DOHH2 (cell line): Measurements from ENCODE around the gene SRGAP3.

ENCODE experiments used
- H3F3A ChIP-seq: fragments of 200-600 bp; sonication (generic), shearing (Covaris generic); 2 replicates; pipeline ENCODE4 v1.6.0; 2016; ENCODE audit warnings: antibody characterized with exemption, mild to moderate bottlenecking; ENCODE audit not compliant: control insufficient read depth, insufficient read depth
- H3K27ac ChIP-seq: fragments of 200-600 bp; sonication (generic); 2 replicates; pipeline ENCODE4 v1.5.1; 2014; ENCODE audit warnings: low read depth, mild to moderate bottlenecking, low read length, moderate library complexity
- H3K27me3 ChIP-seq: fragments of 200-600 bp; sonication (generic); 2 replicates; pipeline ENCODE4 v1.6.1; 2014; ENCODE audit warnings: mild to moderate bottlenecking, low read length, mixed read lengths; ENCODE audit not compliant: control insufficient read depth
- H3K36me3 ChIP-seq: fragments of 200-600 bp; sonication (generic); 2 replicates; pipeline ENCODE4 v1.6.1; 2014; ENCODE audit warnings: mild to moderate bottlenecking, low read length, moderate library complexity, mixed read lengths; ENCODE audit not compliant: control insufficient read depth
- H3K4me1 ChIP-seq: fragments of 200-600 bp; sonication (generic); 2 replicates; pipeline ENCODE4 v1.6.1; 2014; ENCODE audit warnings: mild to moderate bottlenecking, low read length, mixed read lengths; ENCODE audit not compliant: control insufficient read depth
- H3K4me2 ChIP-seq: fragments of 200-600 bp; sonication (generic); 2 replicates; pipeline ENCODE4 v1.6.0; 2014; ENCODE audit warnings: mild to moderate bottlenecking, low read length, moderate library complexity
- H3K4me3 ChIP-seq: fragments of 200-600 bp; sonication (generic); 2 replicates; pipeline ENCODE4 v1.5.1; 2014; ENCODE audit warnings: mild to moderate bottlenecking, low read length, mixed read lengths
- H3K79me2 ChIP-seq: fragments of 200-600 bp; sonication (generic); 2 replicates; pipeline ENCODE4 v1.6.1; 2014; ENCODE audit warnings: mild to moderate bottlenecking, low read length, mixed read lengths; ENCODE audit not compliant: control insufficient read depth
- H3K9me2 ChIP-seq: fragments of 200-600 bp; sonication (generic); replicated peaks from 2 replicates; pipeline ENCODE4 v1.6.1; 2014; ENCODE audit warnings: mild to moderate bottlenecking, low read length, mixed read lengths; ENCODE audit not compliant: control insufficient read depth
- H3K9me3 ChIP-seq: fragments of 200-600 bp; sonication (generic); 2 replicates; pipeline ENCODE4 v1.6.1; 2014; ENCODE audit warnings: antibody characterized with exemption, low read length, mixed read lengths; ENCODE audit not compliant: control insufficient read depth, insufficient read depth
- H4K20me1 ChIP-seq: fragments of 200-600 bp; sonication (generic); 2 replicates; pipeline ENCODE4 v1.6.0; 2014; ENCODE audit warnings: low read depth, mild to moderate bottlenecking, antibody characterized with exemption, low read length, moderate library complexity; ENCODE audit not compliant: control insufficient read depth, insufficient read depth
- CTCF ChIP-seq: fragments of 200-600 bp; sonication (generic); IDR thresholded peaks from one replicate; pipeline ENCODE4 v1.5.1; 2014; ENCODE audit warnings: antibody characterized with exemption, mild to moderate bottlenecking, low read depth, low read length; ENCODE audit not compliant: poor library complexity, severe bottlenecking
- EZH2phosphoT487 ChIP-seq: fragments of 200-600 bp; sonication (generic); IDR thresholded peaks from 2 replicates; pipeline ENCODE4 v1.6.1; 2017; ENCODE audit warnings: borderline replicate concordance, mild to moderate bottlenecking, antibody characterized with exemption, low read length, moderate library complexity, mixed read lengths

SRGAP3 gene

GRCh38 chr3:9173445-9173844 lies 76.0 kb downstream of the SRGAP3 start:
- H3K36me3 ChIP-seq = no peaks in the 10 kb centered on the region
- H3K79me2 ChIP-seq = no peaks in the 10 kb centered on the region

GRCh38 chr3:9172851-9173321 lies 76.6 kb downstream of the SRGAP3 start:
- no peaks in the 10 kb centered on the region for H3K79me2 ChIP-seq
- no peak overlapping the region for H3K27ac ChIP-seq
- 0 out of 2 replicates have a peak, but pooled peaks cover 3% of the 10 kb centered on the region for H3K4me1 ChIP-seq

More at GRCh38 chr3:9173445-9173844, 76.0 kb downstream of the SRGAP3 start:
- Histone ChIP-seq H3K27me3 (no peaks in the 10 kb centered on the region), H3K4me1 (0 out of 2 replicates have a peak, but pooled peaks cover 2% of the 10 kb centered on the region), H3K9me2 (no peaks in the 10 kb centered on the region), H3F3A (no peaks in the 10 kb centered on the region), H3K27ac (no peak overlapping the region), H3K4me3 (no peak overlapping the region), H3K9me3 (no peaks in the 10 kb centered on the region), H4K20me1 (no peaks in the 10 kb centered on the region), H3K4me2 (no peak overlapping the region)
- no peak for TF ChIP-seq CTCF
- TF ChIP-seq EZH2phosphoT487 = no peak

GRCh38 chr3:9170851-9171160 lies 78.6 kb downstream of the SRGAP3 start:
- TF ChIP-seq EZH2phosphoT487 = no peak
- no peak for TF ChIP-seq CTCF
- H3K4me3 ChIP-seq = no peak overlapping the region

More at GRCh38 chr3:9172851-9173321, 76.6 kb downstream of the SRGAP3 start:
- Histone ChIP-seq H3F3A (no peaks in the 10 kb centered on the region), H3K4me3 (no peak overlapping the region), H3K9me2 (no peaks in the 10 kb centered on the region), H3K27me3 (no peaks in the 10 kb centered on the region), H3K4me2 (no peak overlapping the region), H3K36me3 (no peaks in the 10 kb centered on the region), H3K9me3 (no peaks in the 10 kb centered on the region), H4K20me1 (no peaks in the 10 kb centered on the region)
- TF ChIP-seq CTCF = no peak
- TF ChIP-seq EZH2phosphoT487 = no peak

More at GRCh38 chr3:9170851-9171160, 78.6 kb downstream of the SRGAP3 start:
- Histone ChIP-seq H3K9me2 (no peaks in the 10 kb centered on the region), H3K79me2 (no peaks in the 10 kb centered on the region), H3K36me3 (no peaks in the 10 kb centered on the region), H3K27me3 (no peaks in the 10 kb centered on the region), H3K4me2 (no peak overlapping the region), H4K20me1 (no peaks in the 10 kb centered on the region), H3F3A (no peaks in the 10 kb centered on the region), H3K9me3 (no peaks in the 10 kb centered on the region), H3K27ac (no peak overlapping the region), H3K4me1 (0 out of 2 replicates have a peak, but pooled peaks cover 3% of the 10 kb centered on the region)
